Small intestine (tissue), 7 donors: ENCODE results near the gene CDK6. TPM values are rescaled to one million over a fixed set of nuclear protein-coding genes. Genes with fewer than 3 reads are reported as not detected.
"Not testable (repeated sequence)": the region's sequence is repeated elsewhere in the genome, so short reads cannot be mapped to it uniquely, and the experiment has no call there.

Experiments used
- DNase-seq, 2 donors: peaks; one replicate each; pipeline versions ENCODE4 v3.0.0 to v3.0.0-alpha.2; 2013
- FAIRE-seq: peaks from 2 replicates; lab custom pipeline; 2012; peaks lifted over from hg19 to GRCh38; lab: Jason Lieb, UNC
- H3K27ac ChIP-seq, 3 donors: one replicate each; pipeline ENCODE4 v1.5.1; 2013; ENCODE audit warnings: low read length in 2 of 3, mild to moderate bottlenecking in 2 of 3, control low read depth in 1 of 3, inconsistent platforms in 1 of 3, low read depth in 1 of 3, moderate library complexity in 1 of 3
- H3K27me3 ChIP-seq, 3 donors: one replicate each; pipeline ENCODE4 v1.6.1; 2013; ENCODE audit warnings: low read length in 3 of 3, inconsistent platforms in 1 of 3; ENCODE audit not compliant: control insufficient read depth in 3 of 3, insufficient read depth in 3 of 3
- H3K36me3 ChIP-seq, 3 donors: one replicate each; pipeline ENCODE4 v1.6.1; 2013; ENCODE audit warnings: low read length in 3 of 3, inconsistent platforms in 1 of 3, low read depth in 1 of 3, mild to moderate bottlenecking in 1 of 3, moderate library complexity in 1 of 3; ENCODE audit not compliant: control insufficient read depth in 3 of 3, insufficient read depth in 2 of 3
- H3K4me1 ChIP-seq, 3 donors: one replicate each; pipeline ENCODE4 v1.6.1; 2013; ENCODE audit warnings: low read length in 2 of 3, inconsistent platforms in 1 of 3, low read depth in 1 of 3, mild to moderate bottlenecking in 1 of 3, moderate library complexity in 1 of 3; ENCODE audit not compliant: control insufficient read depth in 3 of 3, insufficient read depth in 2 of 3
- H3K4me3 ChIP-seq, 3 donors: one replicate each; pipeline ENCODE4 v1.5.1; 2013; ENCODE audit warnings: low read length in 3 of 3, control low read depth in 1 of 3, inconsistent platforms in 1 of 3, low read depth in 1 of 3, mild to moderate bottlenecking in 1 of 3, moderate library complexity in 1 of 3
- H3K9me3 ChIP-seq, 2 donors: one replicate each; pipeline ENCODE4 v1.6.1; 2013; ENCODE audit warnings: low read depth in 1 of 2, low read length in 1 of 2; ENCODE audit not compliant: control insufficient read depth in 2 of 2, insufficient read depth in 1 of 2
- WGBS, 3 donors: extraction: QIAGEN DNeasy Blood & Tissue Kit; methylation state at CpG; one replicate each; pipeline ENCODE4 v1.1.7; 2013; 5-methylcytosine and 5-hydroxymethylcytosine counted together
- polyA plus RNA-seq, 4 donors: library from polyadenylated mRNA; stranded (reverse) in 3 of 4; unstranded in 1 of 4; fragments of 200-250 nt in 3 of 4; fragments of 120-200 nt in 1 of 4; gene quantifications; one replicate each; pipeline versions ENCODE4 v1.2.1 to v1.2.3, GENCODE V29; 2013
- donor health status: healthy with polysubstance abuse.
- donor health status: control.
- donor health status: control.
- donor health status: Bipolar disorder and iron deficiency.
- donor health status: healthy.

Gene CDK6
- polyA plus RNA-seq, 4 donors: 1.6 to 28.0 (median 8.1) TPM

- 88 to 93% (median 90%) methylated on average over 4 of the region's 4 CpGs for WGBS, 3 donors
- Histone ChIP-seq H3K4me3 (no peak overlapping the region), H3K4me1 (peaks cover 0 to 4% (median 0%) of the 10 kb centered on the region in 3 donors), H3K27ac (no peak overlapping the region), H3K36me3 (peaks cover 0 to 3% (median 2%) of the 10 kb centered on the region in 3 donors), H3K9me3 (no peaks in the 10 kb centered on the region), H3K27me3 (no peaks in the 10 kb centered on the region)
- FAIRE-seq (no peak), DNase-seq (no peak)
Measured at GRCh38 chr7:92606985-92607384, 229.4 kb downstream of the CDK6 start.

- not testable (repeated sequence) for DNase-seq, H3K27me3 ChIP-seq, H3K9me3 ChIP-seq, H3K36me3 ChIP-seq, H3K4me1 ChIP-seq, H3K4me3 ChIP-seq, FAIRE-seq, H3K27ac ChIP-seq
- 86 to 90% (median 89%) methylated on average over 7 of the region's 7 CpGs for WGBS, 3 donors
Measured at GRCh38 chr7:92604517-92604916, 231.9 kb downstream of the CDK6 start.

- H3K4me3 ChIP-seq: no peak overlapping the region
- H3K27ac ChIP-seq: no peak overlapping the region
- no peaks in the 10 kb centered on the region for H3K27me3 ChIP-seq
- FAIRE-seq: no peak
- no peak for DNase-seq
- no peaks in the 10 kb centered on the region for H3K9me3 ChIP-seq
- peaks cover 0 to 3% (median 2%) of the 10 kb centered on the region in 3 donors for H3K36me3 ChIP-seq
- 14 to 57% (median 32%) methylated on average over 1 of the region's 1 CpG for WGBS, 3 donors
- H3K4me1 ChIP-seq: no peaks in the 10 kb centered on the region
Measured at GRCh38 chr7:92603089-92603445, 233.3 kb downstream of the CDK6 start.

GRCh38 chr7:92602352-92603088 lies 233.9 kb downstream of the CDK6 start:
- H3K27ac ChIP-seq: no peak overlapping the region
- no peaks in the 10 kb centered on the region for H3K9me3 ChIP-seq
- no peak overlapping the region for H3K4me3 ChIP-seq
- H3K27me3 ChIP-seq: peaks cover 0 to 4% (median 0%) of the 10 kb centered on the region in 3 donors
- 58 to 77% (median 74%) methylated on average over 2 of the region's 2 CpGs for WGBS, 3 donors
- FAIRE-seq: no peak
- no peaks in the 10 kb centered on the region for H3K4me1 ChIP-seq
- no peak for DNase-seq
- peaks cover 0 to 3% (median 2%) of the 10 kb centered on the region in 3 donors for H3K36me3 ChIP-seq

- Histone ChIP-seq H3K27ac (no peak overlapping the region), H3K4me3 (no peak overlapping the region), H3K27me3 (peaks cover 0 to 4% (median 0%) of the 10 kb centered on the region in 3 donors), H3K36me3 (no peaks in the 10 kb centered on the region), H3K4me1 (no peaks in the 10 kb centered on the region), H3K9me3 (no peaks in the 10 kb centered on the region)
- WGBS, 3 donors: 18 to 48% (median 26%) methylated on average over 1 of the region's 1 CpG
- FAIRE-seq (no peak), DNase-seq (no peak)
Measured at GRCh38 chr7:92598310-92598981, 237.9 kb downstream of the CDK6 start.

- no peak for FAIRE-seq
- Histone ChIP-seq H3K4me1 (no peaks in the 10 kb centered on the region), H3K9me3 (no peaks in the 10 kb centered on the region), H3K36me3 (no peaks in the 10 kb centered on the region), H3K4me3 (no peak overlapping the region), H3K27me3 (peaks cover 0 to 4% (median 0%) of the 10 kb centered on the region in 3 donors), H3K27ac (no peak overlapping the region)
- 57 to 67% (median 66%) methylated on average over 4 of the region's 4 CpGs for WGBS, 3 donors
- DNase-seq: no peak
Measured at GRCh38 chr7:92595281-92595680, 241.1 kb downstream of the CDK6 start.

- H3K36me3 ChIP-seq: no peaks in the 10 kb centered on the region
- FAIRE-seq (no peak), DNase-seq (no peak)
- 95 to 98% (median 98%) methylated on average over 3 of the region's 3 CpGs for WGBS, 3 donors
- peaks cover 0 to 4% (median 0%) of the 10 kb centered on the region in 3 donors for H3K27me3 ChIP-seq
- H3K4me1 ChIP-seq: no peaks in the 10 kb centered on the region
- no peak overlapping the region for H3K4me3 ChIP-seq
- H3K27ac ChIP-seq: no peak overlapping the region
- H3K9me3 ChIP-seq: no peaks in the 10 kb centered on the region
Measured at GRCh38 chr7:92594746-92595145, 241.6 kb downstream of the CDK6 start.

GRCh38 chr7:92590711-92591310 lies 245.6 kb downstream of the CDK6 start:
- WGBS, 3 donors: 30 to 36% (median 33%) methylated on average over 19 of the region's 19 CpGs
- Histone ChIP-seq H3K36me3 (peaks cover 0 to 4% (median 0%) of the 10 kb centered on the region in 3 donors), H3K9me3 (no peaks in the 10 kb centered on the region), H3K4me3 (peak overlapping the region in 2 of 3 donors; percentile 91 to 97), H3K4me1 (peaks cover 0 to 8% (median 6%) of the 10 kb centered on the region in 3 donors), H3K27me3 (no peaks in the 10 kb centered on the region), H3K27ac (no peak overlapping the region)
- DNase-seq: no peak
- FAIRE-seq: no peak
